NCI-H187 (cell line): ENCODE data around the gene ZSCAN26.

Experiments
- DNase-seq, 2 experiments: peaks; one replicate each; lab custom pipeline; 2025; lab: John Stamatoyannopoulos, UW

ZSCAN26 gene

DNA sequence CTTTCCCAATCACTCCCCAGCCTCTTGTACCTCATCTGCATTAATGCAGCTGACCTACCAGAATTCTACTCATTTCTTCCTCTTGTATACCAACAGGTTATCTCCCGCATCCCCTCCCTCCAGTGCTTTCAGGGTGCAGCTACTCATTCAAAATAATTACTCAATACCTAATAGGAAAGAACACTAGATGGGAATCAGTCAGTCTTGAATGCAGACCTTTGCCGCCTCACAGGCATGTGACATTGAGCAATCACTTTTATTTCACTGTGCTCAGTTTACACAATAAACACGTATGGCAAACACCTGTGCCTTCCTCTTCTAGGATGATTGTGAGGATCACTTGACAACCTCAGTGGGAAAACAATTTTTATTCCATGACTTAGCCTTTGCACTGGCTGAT is 55.7 kb downstream of the ZSCAN26 start:
- DNase-seq, result no peak

DNA sequence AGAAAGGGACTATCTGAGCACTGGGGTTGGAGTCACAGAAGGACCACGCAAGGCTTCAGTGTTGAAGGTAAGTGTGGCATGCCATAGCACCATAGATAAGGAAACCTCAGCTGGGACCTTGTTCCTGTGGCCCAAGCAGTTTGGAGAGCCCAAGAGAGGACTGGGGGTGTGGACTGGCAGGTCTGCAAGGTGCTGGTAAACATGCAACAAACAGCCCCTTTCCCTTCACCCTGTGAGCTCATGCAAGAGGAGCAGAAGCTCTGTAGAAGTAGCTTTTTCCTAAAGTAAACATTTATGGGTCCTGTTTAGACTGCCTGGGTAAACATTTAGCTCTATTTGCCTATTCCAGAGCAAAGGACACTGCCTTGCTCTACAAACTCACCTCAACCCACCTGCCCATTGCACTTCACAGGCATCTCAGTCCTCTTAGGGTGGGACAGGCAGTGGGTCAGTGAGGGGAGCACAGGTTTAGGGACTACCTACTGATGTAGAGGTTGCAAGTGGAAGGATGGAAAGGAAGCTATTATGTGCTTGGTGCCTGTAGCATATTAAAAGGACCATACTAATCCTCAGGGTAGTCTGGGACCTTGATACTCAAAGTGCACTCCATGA is 57.0 kb downstream of the ZSCAN26 start:
- no peak for DNase-seq

DNA sequence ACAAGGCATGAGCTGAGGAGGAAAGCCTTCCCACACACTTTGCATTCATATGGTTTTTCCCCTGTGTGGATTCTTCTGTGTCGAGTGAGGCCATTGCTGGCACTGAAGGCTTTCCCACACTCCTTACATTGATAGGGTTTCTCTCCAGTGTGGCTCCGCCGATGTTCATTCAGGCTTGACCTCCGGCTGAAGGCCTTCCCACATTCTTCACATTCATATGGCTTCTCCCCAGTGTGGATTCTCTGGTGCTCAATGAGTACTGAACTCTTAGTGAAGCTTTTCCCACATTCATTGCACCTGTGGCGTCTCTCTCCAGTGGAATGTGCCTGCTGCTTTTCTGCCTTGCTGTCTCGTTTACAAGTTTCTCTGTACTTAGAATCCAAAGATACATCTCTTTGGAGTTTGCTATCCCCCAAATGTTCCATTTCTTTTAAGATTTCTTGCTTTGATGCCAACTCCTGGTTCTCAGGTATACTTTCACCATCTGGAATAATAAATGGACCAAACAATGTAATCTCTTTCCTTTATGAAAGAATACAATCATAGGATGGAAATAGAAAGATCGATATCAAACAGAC is 59.5 kb downstream of the ZSCAN26 start:
- no peak for DNase-seq
